AG04450 (cell line): ENCODE measurements around the gene CALM3. TPM values are rescaled to one million over a fixed set of nuclear protein-coding genes. Genes with fewer than 3 reads are reported as not detected.

Source experiments
- CTCF ChIA-PET: fragments of 300-600, 350-600 bp; formaldehyde crosslinking; extraction: SDS; loops from one replicate; lab custom pipeline; 2022; ENCODE audit warnings: antibody characterized with exemption, inconsistent platforms; lab: Charles Lee
- POLR2A ChIA-PET: fragments of 350-600 bp; formaldehyde crosslinking; extraction: SDS; loops from one replicate; lab custom pipeline; 2021; ENCODE audit warnings: antibody characterized with exemption, inconsistent platforms; lab: Yijun Ruan, JAX
- DNase-seq: peaks from one replicate; pipeline ENCODE4 v3.0.0-alpha.2; 2011; ENCODE audit warnings: low read depth, low spot score
- H3K27ac ChIP-seq: one replicate; pipeline ENCODE4 v1.5.1; 2012; ENCODE audit warnings: low read depth, low read length, control low read depth
- H3K27me3 ChIP-seq: one replicate; pipeline ENCODE4 v1.6.0; 2012; ENCODE audit warnings: low read length; ENCODE audit not compliant: control insufficient read depth, insufficient read depth
- H3K4me3 ChIP-seq: 2 replicates; pipeline ENCODE4 v1.5.1; 2011; ENCODE audit warnings: mild to moderate bottlenecking, low read depth, low read length, control low read depth
- H3K9me3 ChIP-seq: 2 replicates; pipeline ENCODE4 v1.5.1; 2012; ENCODE audit warnings: low read length; ENCODE audit not compliant: control insufficient read depth, insufficient read depth
- CTCF ChIP-seq: IDR thresholded peaks from 2 replicates; pipeline ENCODE4 v1.5.1; 2011; ENCODE audit warnings: low read depth, low read length, control low read depth, inconsistent platforms
- polyA plus RNA-seq: library from polyadenylated mRNA; depleted of rRNA; stranded (reverse); fragments of >200 nt; gene quantifications from 2 replicates; pipeline ENCODE4 v1.2.3, GENCODE V29; 2011

CALM3 gene
- polyA plus RNA-seq, 1 experiment: 744 TPM

DNA sequence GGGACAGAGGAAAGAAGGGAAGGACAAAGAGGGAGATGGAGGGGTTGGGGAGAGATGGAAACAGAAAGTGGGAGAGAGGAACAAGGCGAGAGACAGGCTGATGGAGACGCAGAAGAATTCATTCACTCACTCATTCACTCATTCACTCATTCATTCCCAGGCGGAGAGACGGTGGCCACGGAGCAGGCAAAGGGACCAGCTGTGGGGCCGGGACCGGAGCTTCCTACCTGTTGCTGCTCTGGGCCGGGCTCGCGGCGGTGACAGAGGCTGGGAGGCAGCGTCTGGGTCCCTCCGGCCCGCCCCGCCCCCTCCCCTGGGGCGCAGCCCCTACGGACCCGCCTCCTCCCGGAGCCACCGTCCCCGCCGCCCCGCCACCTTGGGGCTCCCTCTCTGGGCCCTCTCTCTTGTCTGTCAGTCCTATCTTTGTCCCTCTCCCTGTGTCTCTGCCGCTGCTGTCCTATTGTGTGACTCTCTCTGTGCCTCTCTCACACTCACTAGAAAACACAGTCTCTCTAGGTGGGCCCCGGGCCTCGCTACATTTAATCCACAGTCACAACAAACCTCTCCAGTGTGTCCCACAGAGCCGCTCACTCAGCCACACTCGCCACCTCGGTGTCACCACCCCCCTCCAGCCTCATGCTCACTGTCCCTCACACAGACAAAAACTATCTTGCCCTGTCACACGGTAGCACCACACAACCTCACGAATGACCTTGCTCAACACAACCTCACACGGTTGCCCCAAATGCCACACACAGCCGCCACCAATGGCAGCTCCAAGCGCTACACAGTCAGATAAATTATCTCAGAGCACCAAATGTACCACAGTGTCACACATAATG, 35.0 kb downstream of the CALM3 start, which contains the start of gene GNG8:
Gene GNG8 (minus strand): TSS at position 283 of the 842 bp plus-strand sequence. CDS start 1,520 bp downstream, outside the sequence.
- Histone ChIP-seq H3K27ac (no peak within 1 kb of the TSS), H3K27me3 (peaks cover 7% of the 10 kb centered on the region), H3K4me3 (no peak within 1 kb of the TSS), H3K9me3 (peaks cover 4% of the 10 kb centered on the region; the same call in 1 of the 2 replicates)
- ChIA-PET POLR2A (interaction anchor here (0.7 kb wide), 1 partner anchor 10 kb away, joined by 9 read pairs; no protein-coding TSS in a partner anchor), CTCF (interaction anchor here (0.7 to 2.2 kb wide), 2 partner anchors 26 to 236 kb away, joined by 3 to 12 read pairs; no protein-coding TSS in a partner anchor)
- no peak for TF ChIP-seq CTCF
- no peak for DNase-seq

GRCh38 chr19:46637224-46637623, 36.1 kb downstream of the CALM3 start:
- ChIA-PET CTCF (interaction anchor here (0.7 to 2.2 kb wide), 2 partner anchors 25 to 242 kb away, joined by 3 to 12 read pairs; no protein-coding TSS in a partner anchor), POLR2A (no interaction called here)
- Histone ChIP-seq H3K4me3 (no peak overlapping the region), H3K9me3 (peaks cover 4% of the 10 kb centered on the region; the same call in 1 of the 2 replicates), H3K27ac (no peak overlapping the region), H3K27me3 (peaks cover 7% of the 10 kb centered on the region)
- TF ChIP-seq CTCF: no peak
- no peak for DNase-seq

DNA sequence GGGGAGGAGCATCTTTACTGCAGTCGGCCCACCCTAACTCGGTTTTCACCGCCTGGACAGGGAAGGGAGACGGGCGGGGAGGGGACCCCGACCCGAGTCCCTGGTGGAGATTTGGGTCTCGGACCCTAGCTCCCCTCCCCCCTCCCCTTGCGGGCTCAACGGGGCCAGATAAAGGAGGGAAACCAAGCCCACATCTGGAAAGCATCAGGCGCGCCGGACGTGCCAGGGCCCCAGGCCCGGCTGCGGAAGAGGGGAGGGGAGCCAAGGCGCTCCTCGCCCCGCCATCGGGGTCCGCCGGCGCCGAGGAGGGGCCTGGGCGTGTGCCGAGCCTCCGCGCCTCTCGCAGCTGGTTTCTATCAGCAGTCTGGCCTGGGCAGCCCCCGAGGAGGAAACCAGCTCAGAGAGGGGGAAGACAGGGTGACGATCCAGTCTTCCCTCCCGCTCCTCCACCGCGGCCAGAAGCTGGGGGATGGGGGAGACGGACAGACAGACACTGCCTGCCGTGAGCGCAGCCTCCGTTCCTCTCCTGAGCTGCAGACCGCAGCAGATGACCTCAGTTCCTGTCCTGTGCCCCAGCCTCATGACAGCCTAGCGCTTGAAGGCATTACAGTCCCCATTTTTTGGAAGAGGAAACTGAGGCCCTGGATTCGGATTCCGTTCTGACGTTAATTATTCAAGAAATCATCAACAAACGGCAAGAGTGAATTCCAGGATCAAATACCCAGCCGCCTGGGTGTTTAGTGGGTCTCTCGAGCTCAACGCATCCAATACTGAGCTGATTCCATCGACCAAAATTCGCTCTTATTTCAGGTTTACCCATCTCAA, 38.4 kb downstream of the CALM3 start:
- ChIA-PET POLR2A (interaction anchor here (1.9 kb wide), 1 partner anchor 17 kb away, joined by 4 read pairs; no protein-coding TSS in a partner anchor), CTCF (interaction anchor here (0.5 to 1.2 kb wide), 4 partner anchors 22 to 97 kb away, joined by 3 to 14 read pairs (median 3); no protein-coding TSS in a partner anchor)
- no peak for DNase-seq
- Histone ChIP-seq H3K4me3 (peak overlapping the region; percentile 50), H3K27ac (peak overlapping the region; percentile 68), H3K27me3 (peaks cover 7% of the 10 kb centered on the region), H3K9me3 (no peaks in the 10 kb centered on the region)
- TF ChIP-seq CTCF: no peak

DNA sequence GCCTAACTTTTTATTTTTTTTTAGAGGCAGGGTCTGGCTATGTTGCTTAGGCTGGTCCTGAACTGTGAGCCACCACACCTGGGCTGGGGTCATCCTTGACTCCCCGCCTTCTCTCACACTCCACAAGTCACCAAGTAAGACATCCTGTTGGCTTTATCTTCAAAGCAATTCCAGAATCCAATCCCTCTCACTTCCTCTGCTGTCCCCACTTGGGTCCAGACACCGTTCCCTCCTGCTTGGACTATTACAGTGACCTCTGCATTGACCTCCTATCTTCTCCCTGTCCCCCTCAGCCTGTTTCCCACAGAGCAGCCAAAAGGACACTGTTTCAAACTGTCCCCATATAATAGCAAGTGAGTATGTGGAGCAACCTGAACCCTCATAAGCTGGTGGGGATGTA, 39.5 kb downstream of the CALM3 start:
- no peak for TF ChIP-seq CTCF
- Histone ChIP-seq H3K9me3 (no peaks in the 10 kb centered on the region), H3K27ac (no peak overlapping the region), H3K27me3 (peaks cover 2% of the 10 kb centered on the region), H3K4me3 (no peak overlapping the region)
- CTCF ChIA-PET: interaction anchor here (1.0 to 1.2 kb wide), 2 partner anchors 23 to 24 kb away, joined by 3 read pairs; no protein-coding TSS in a partner anchor
- POLR2A ChIA-PET: interaction anchor here (1.9 kb wide), 1 partner anchor 16 kb away, joined by 4 read pairs; no protein-coding TSS in a partner anchor
- DNase-seq: no peak
